Stimulated activated CD8-positive, alpha-beta memory T cell treated with anti-CD3 and anti-CD28 coated beads, Interleukin-12 subunit alpha, Interleukin-12 subunit beta, amount 100 ng/mL, for 24 hours (primary cell): Measurements from ENCODE around the gene MAPK8.

Experiments
- DNase-seq: peaks from one replicate; pipeline ENCODE4 v3.0.0-alpha.2; 2020; ENCODE audit errors: extremely low read depth

Gene MAPK8

DNA sequence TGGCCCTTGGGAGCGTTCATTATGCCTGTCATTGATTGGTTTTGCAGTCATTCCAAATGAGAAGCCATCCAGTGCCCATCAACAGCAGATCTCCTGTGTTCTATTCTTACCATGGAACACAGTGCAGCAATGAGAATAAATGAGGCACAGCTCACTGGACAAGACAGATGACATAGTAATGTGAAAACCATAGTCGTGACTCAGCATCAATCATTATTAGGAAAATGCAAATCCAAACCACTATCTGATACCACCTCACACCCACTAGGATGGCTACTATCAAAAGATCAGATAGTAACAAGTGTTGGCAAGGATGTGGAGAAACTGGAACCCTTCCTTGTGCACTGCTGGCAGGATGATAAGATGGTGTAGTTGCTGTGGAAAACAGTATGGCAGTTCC, 153.7 kb downstream of the MAPK8 start:
- DNase-seq, result no peak

- no peak for DNase-seq
Observed at GRCh38 chr10:48461623-48462481, 155.4 kb downstream of the MAPK8 start.

- DNase-seq, result no peak
Observed at GRCh38 chr10:48462482-48463020, 156.1 kb downstream of the MAPK8 start.

- DNase-seq, result no peak
Observed at GRCh38 chr10:48463318-48464003, 157.0 kb downstream of the MAPK8 start.

DNA sequence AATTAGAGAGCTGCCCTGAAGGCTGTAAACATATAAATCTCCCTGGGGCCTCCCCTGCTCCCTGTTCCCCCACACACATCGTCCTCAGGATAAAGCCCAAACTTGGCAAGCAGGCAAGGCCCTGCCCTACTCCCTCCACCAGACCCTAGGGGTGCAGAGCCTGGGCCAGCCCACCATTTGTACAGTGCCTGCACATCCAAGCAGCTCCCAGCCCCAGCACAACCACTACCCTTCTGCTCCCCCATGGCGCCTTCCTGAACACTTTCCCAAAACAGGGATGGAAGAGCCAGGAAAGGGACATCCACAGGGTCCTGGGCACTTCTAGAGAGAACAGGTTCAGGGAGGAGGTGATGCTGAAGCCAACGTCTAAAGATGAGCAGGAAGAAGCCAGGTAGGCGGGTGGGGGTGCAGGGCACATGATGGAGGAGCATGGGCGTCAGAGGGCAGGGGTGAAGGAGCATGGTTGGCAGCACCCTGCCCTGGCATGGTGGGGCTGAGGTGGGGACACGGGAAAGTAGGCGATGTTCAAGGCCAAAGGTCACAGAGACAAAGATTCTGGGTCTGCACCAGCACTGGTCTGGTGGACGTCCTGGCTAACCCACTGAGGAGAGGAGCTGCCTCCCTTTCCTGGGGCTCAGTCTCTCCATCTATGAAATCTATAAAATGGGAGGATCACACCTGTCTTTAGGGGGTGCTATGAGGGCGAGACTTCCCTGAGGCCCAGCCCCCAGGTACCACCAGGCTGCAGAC, 157.8 kb downstream of the MAPK8 start:
- DNase-seq, result no peak

DNA sequence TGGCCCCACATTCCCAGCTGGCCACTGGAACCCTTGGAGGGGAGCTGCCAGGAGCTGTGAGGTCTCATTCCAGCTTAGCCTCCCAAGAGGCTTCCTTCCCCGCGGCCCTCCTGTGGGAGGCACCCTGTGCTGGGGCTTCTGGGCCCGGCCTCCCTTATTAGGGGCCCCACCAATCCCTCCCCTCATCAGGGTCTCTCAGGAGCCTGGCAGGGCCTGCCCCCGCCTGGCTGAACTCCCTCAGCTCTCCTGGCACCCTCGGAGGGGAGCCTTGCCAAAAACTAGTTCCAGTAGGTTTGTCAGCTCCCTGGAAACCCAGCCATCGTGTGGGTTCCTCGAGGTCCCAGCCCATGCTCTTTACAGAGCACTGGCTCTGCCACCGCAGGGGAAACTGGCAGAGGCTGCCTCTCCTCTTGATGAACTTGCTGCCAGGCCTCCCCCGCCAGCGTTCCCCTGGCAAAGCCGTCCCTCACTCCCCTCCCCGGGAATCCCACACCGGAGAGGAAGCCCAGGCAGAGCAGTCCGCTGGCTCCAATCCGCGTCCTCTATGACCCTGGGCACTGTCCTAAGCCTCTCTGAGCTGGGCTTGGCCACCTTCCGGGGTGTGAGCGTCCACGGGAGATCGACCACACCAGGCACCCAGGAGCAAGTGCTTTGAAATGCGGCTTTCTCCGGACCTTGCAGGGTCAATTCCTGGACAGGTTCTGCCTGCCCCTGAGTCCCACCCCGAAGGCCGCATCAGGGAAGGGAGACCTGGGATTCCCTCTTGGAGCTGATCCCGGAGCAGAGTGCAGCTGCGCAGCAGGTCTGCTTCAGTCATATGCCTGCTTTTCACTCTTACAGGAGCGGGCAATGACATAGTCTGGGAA, 158.6 kb downstream of the MAPK8 start:
- DNase-seq, result no peak

- DNase-seq, result no peak
Observed at GRCh38 chr10:48465860-48466521, 159.5 kb downstream of the MAPK8 start.

- no peak for DNase-seq
Observed at GRCh38 chr10:48466611-48467240, 160.2 kb downstream of the MAPK8 start.

GRCh38 chr10:48467669-48468068, 161.2 kb downstream of the MAPK8 start:
- no peak for DNase-seq

- DNase-seq, result no peak
Observed at GRCh38 chr10:48468130-48468790, 161.8 kb downstream of the MAPK8 start.

DNA sequence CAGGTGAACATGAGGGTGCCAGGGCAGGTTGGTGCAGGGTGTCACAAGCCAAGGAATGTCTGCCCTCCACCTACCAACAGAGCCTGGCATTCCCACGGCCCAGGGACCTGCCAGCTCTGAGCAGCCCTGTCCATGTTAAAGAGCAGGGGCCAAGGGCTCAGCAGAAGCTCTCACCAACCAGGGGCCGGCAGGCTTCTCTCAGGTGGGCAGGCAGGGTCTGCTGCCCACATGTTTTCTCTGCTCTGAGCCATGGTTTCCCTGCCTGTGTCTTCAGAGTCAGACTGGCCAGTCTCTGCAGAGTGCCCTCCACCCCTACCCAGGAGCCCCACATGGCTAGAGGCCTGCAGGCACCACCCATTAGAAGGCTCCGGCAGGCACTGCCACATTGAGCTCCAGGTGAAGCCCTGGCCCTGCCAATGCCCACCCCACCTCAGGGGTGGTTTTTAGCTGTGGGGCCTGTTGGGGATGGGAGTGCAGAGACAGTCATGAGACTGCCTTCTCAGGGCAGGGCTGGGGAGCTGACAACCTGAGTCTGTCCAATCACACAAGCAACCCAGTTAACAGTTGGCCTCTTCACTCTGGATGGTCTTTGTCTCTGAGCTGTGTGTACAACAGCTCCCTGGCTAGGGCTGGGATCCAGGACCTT, 162.5 kb downstream of the MAPK8 start:
- no peak for DNase-seq

- no peak for DNase-seq
Observed at GRCh38 chr10:48469516-48470020, 163.1 kb downstream of the MAPK8 start.

DNA sequence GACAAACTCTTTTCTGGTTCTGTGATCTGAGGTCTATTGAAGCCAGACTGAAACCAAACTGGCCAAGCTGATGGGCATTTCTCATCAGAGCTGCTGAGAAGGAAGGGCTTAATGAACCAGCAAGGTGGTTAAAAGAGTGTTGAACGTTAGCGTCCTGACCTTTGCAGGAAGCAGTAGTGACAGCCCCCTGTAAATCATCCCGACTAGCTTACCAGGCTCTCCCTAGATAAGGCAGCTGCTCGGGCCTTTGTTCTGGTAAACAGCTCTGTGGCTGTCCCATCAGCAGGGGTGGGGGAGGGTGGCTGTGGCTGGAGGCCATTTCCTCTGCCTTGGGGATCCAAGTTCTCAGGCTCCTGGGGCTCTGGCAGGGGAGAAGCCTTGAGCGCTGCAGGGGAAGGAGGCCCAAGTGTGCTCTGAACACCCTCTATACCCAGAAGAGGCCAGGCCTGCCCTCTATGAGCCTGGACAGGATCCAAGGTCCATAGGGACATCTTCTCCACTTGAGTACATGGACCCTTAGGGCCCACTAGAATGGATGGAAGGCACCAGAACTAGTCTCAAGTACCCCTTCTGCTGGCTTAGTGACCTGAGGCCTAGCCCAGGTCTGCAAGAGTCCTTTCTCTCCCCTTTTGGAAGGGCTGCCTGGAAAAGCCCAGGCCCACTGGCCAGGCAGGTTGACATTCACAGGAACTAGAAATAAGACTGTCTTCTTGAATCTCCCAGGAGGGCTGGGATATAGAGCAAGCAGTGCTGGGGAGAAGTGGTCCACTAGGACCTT, 163.8 kb downstream of the MAPK8 start:
- DNase-seq, result no peak

DNA sequence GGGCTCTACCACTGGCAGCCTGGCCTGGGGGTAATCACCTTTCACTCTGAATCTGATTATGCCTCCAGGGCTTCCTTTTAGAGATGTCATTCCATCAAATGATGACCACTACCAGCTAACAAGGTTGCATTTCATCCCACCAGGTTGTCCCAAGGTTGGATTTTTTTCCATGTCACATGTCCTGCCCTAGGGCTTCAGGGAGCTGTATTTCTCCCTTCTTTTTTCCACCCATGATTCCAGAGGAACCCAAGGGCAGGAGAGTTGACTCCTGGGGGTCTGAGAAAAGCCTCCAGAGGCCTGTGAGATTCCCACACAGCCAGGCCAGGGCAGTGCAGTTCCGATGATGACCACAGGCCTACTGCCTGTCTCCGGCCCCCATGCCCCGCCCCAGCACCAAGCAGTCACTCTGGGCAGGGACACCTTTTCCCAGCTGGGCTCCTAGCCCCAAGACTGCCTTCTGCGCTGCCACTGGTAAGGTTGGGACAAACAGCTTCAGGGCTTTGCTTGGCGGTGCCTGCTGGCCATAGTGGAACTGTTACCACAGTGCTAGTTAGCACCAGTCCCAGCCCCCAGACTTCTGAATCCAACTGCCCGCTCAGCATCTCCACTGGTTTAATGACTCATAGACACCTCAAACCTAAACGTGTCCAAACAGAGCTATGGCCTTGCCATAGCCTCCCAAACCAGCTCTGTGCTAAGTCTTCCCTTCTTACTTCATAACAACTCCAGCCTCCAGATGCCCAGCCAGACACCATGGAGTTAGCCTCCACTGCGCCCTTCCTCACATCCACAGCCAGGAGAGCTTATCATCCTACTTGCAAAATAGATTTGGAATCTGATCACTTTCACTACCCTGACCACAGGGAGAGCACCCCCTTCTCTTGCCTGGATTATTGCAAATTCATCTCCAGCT, 164.7 kb downstream of the MAPK8 start:
- no peak for DNase-seq

DNA sequence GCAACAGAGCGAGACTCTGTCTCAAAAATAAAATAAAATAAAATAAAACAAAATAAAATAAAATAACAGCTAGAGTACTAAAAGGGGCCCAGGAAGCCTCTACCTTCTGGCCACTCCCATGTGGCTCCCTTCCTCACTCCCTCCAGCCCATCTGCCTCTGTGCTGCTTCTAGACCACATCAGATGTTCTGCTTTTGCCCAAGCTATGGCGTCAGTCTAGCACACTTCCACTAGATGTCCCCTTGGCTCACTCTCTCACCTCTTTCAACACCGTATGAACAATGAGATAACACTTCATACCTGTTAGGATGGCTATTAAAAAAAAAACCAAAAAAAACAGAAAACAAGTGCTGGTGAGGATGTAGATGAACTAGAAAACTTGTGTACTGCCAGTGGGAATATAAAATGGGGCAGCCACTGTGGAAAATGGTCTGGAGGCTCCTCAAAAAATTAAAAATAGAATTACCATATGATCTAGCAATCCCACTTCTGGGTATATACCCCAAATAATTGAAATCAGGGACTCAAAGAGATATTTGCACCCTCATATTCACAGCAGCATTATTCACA, 166.1 kb downstream of the MAPK8 start:
- no peak for DNase-seq

- no peak for DNase-seq
Observed at GRCh38 chr10:48473704-48474103, 167.2 kb downstream of the MAPK8 start.
